HepG2 (cell line): ENCODE data around the gene EGFR. TPM values are rescaled to one million over a fixed set of nuclear protein-coding genes. Genes with fewer than 3 reads are reported as not detected.
A peak's percentile ranks its signal among the peaks of the same experiment; 100 is the strongest.

ENCODE experiments used
- EP300 ChIP-seq, 3 experiments: sonication (generic) in 1 of 3; formaldehyde crosslinking in 1 of 3; IDR thresholded peaks; 2 replicates each; pipeline versions ENCODE4 v1.5.1 to v1.6.1; 2011 to 2020; ENCODE audit warnings: low read depth in 2 of 3, low read length in 2 of 3, borderline replicate concordance in 1 of 3, improper control_type of control experiment in 1 of 3, mild to moderate bottlenecking in 1 of 3, missing genetic modification reagents in 1 of 3, moderate library complexity in 1 of 3
- KIAA2018 ChIP-seq: sonication (generic); formaldehyde crosslinking; IDR thresholded peaks from 2 replicates; pipeline ENCODE4 v1.5.0; 2020; ENCODE audit warnings: mild to moderate bottlenecking, missing genetic modification reagents, borderline replicate concordance
- NFIB ChIP-seq: sonication (generic); formaldehyde crosslinking; IDR thresholded peaks from 2 replicates; pipeline ENCODE4 v1.9.0; 2021; ENCODE audit warnings: missing genetic modification reagents, mild to moderate bottlenecking, borderline replicate concordance
- NR2F1 ChIP-seq, 2 experiments: fragments of 450-650 bp in 1 of 2; formaldehyde crosslinking in 1 of 2; IDR thresholded peaks; 2 replicates each; pipeline versions ENCODE4 v1.5.0 to v1.6.1; 2016 to 2020; ENCODE audit warnings: mild to moderate bottlenecking in 1 of 2, missing compliant biosample characterization in 1 of 2, missing genetic modification reagents in 1 of 2, moderate library complexity in 1 of 2
- NR2F6 ChIP-seq, 2 experiments: IDR thresholded peaks; 2 replicates each; pipeline ENCODE4 v1.6.1; 2016; ENCODE audit warnings: antibody characterized with exemption in 1 of 2, mild to moderate bottlenecking in 1 of 2
- PAWR ChIP-seq: sonication (generic); formaldehyde crosslinking; IDR thresholded peaks from 2 replicates; pipeline ENCODE4 v1.4.0; 2020; ENCODE audit warnings: missing genetic modification reagents, mild to moderate bottlenecking, borderline replicate concordance
- SCMH1 ChIP-seq: sonication (generic); formaldehyde crosslinking; IDR thresholded peaks from 2 replicates; pipeline ENCODE4 v1.9.0; 2021; ENCODE audit warnings: missing genetic modification reagents, mild to moderate bottlenecking, borderline replicate concordance
- ZBTB44 ChIP-seq: sonication (generic); formaldehyde crosslinking; IDR thresholded peaks from 2 replicates; pipeline ENCODE4 v1.4.0; 2020; ENCODE audit warnings: missing genetic modification reagents
- ZNF280B ChIP-seq: sonication (generic); formaldehyde crosslinking; IDR thresholded peaks from 2 replicates; pipeline ENCODE4 v1.5.0; 2020; ENCODE audit warnings: missing genetic modification reagents, mild to moderate bottlenecking, borderline replicate concordance
- ZNF317 ChIP-seq: sonication (generic); formaldehyde crosslinking; IDR thresholded peaks from 2 replicates; pipeline ENCODE4 v1.5.0; 2020; ENCODE audit warnings: mild to moderate bottlenecking, missing genetic modification reagents
- ZNF414 ChIP-seq: sonication (generic); formaldehyde crosslinking; IDR thresholded peaks from 2 replicates; pipeline ENCODE4 v1.5.0; 2020; ENCODE audit warnings: missing genetic modification reagents
- ZNF674 ChIP-seq: sonication (generic); formaldehyde crosslinking; IDR thresholded peaks from 2 replicates; pipeline ENCODE4 v1.5.0; 2020; ENCODE audit warnings: low read depth, mild to moderate bottlenecking, missing genetic modification reagents
- polyA plus RNA-seq, 8 experiments: library from polyadenylated mRNA; depleted of rRNA in 3 of 8; stranded (reverse) in 7 of 8; unstranded in 1 of 8; fragments of >200 nt; fragmentation: Illumina TruSeq in 4 of 8; extraction: Trizol in 4 of 8; gene quantifications; 2 replicates each; pipeline versions ENCODE4 v1.2.1 to v1.2.3, GENCODE V29; 2011 to 2016; ENCODE audit warnings: low read depth in 4 of 8, missing spikeins in 1 of 8, mixed read lengths in 1 of 8; ENCODE audit not compliant: insufficient read depth in 1 of 8
- total RNA-seq, 5 experiments: library from RNA; depleted of rRNA; stranded (reverse); fragments of >200 nt; fragmentation: Illumina TruSeq; extraction: Trizol; gene quantifications; 2 replicates each; pipeline ENCODE4 v1.2.3, GENCODE V29; 2016; ENCODE audit warnings: low read depth in 1 of 5

The EGFR gene
- total and polyA plus RNA-seq, 2 of the 13 experiments (the other 11 are each of a cell fraction or from before 2014, with no cell fraction given) = 7.0 to 10.0 TPM

- TF ChIP-seq NFIB (CRISPR knock-in tag) = no peak
- no peak for TF ChIP-seq ZNF280B
- no peak for TF ChIP-seq EP300 (IDR thresholded peaks at IDR 0.05; ENCODE audit: low read depth in 2 of 2, low read length in 2 of 2)
- TF ChIP-seq EP300 (CRISPR knock-in tag; IDR thresholded peaks at IDR 0.05; ENCODE audit: borderline replicate concordance) = no peak
- TF ChIP-seq KIAA2018 = no peak
- TF ChIP-seq ZBTB44 (CRISPR knock-in tag) = no peak
- TF ChIP-seq ZNF317 (CRISPR knock-in tag) = no peak
- TF ChIP-seq NR2F1 (CRISPR knock-in tag; IDR thresholded peaks at IDR 0.05) = no peak; a peak in 1 of 4 replicates
- no peak for TF ChIP-seq ZNF414 (CRISPR knock-in tag)
- TF ChIP-seq SCMH1 (CRISPR knock-in tag) = no peak
- TF ChIP-seq NR2F6 (IDR thresholded peaks at IDR 0.05) = peak; percentile 39; the same call in 1 of the 2 replicates
- peak; percentile 64 for TF ChIP-seq NR2F6 (CRISPR knock-in tag; IDR thresholded peaks at IDR 0.05)
- TF ChIP-seq ZNF674 = no peak
- no peak for TF ChIP-seq PAWR
- TF ChIP-seq, all 625 proteins: peak for 4
Measured at GRCh38 chr7:55142919-55143600, 124.2 kb downstream of the EGFR start (continued).
